Measurements from ENCODE around the gene PTGDS. TPM values are rescaled to one million over a fixed set of nuclear protein-coding genes. Genes with fewer than 3 reads are reported as not detected.

The PTGDS gene
- 1 to 10 TPM; 1.3 to 3.3 TPM for total RNA-seq

GRCh38 chr9:136977223-136977622, at the start of gene PTGDS:
Gene PTGDS, plus strand, starts transcription at chr9:136977504. Its CDS starts 75 bp downstream, at chr9:136977579.
- H3K4me3 Mint-ChIP-seq: no peak within 1 kb of the TSS
- ATAC-seq (ENCODE audit: low read depth) (no peak), DNase-seq (no peak)
- POLR2A ChIA-PET: interaction anchor here (3.7 kb wide), 1 partner anchor 15 kb away, joined by 19 read pairs; the partner anchor contains the start of gene PAXX
- H3K27me3 Mint-ChIP-seq: no peaks in the 10 kb centered on the region
- no peaks in the 10 kb centered on the region for H3K9me3 Mint-ChIP-seq
- H3K27ac Mint-ChIP-seq: no peak within 1 kb of the TSS
- H3K36me3 Mint-ChIP-seq: no peaks in the 10 kb centered on the region
- H3K4me1 Mint-ChIP-seq: peaks cover 6% of the 10 kb centered on the region

GRCh38 chr9:136928591-136928990, 48.7 kb upstream of the PTGDS start:
- H3K27me3 Mint-ChIP-seq: no peaks in the 10 kb centered on the region
- ATAC-seq (ENCODE audit: low read depth) (no peak), DNase-seq (no peak)
- no peak overlapping the region for H3K4me3 Mint-ChIP-seq
- peaks cover 33% of the 10 kb centered on the region for H3K36me3 Mint-ChIP-seq
- POLR2A ChIA-PET: interaction anchor here (0.6 kb wide), 2 partner anchors 17 to 22 kb away, joined by 3 to 4 read pairs; partner anchors contain the start of gene C8G
- no peaks in the 10 kb centered on the region for H3K9me3 Mint-ChIP-seq
- H3K4me1 Mint-ChIP-seq: no peaks in the 10 kb centered on the region
- H3K27ac Mint-ChIP-seq: no peak overlapping the region

GRCh38 chr9:136930014-136930413, 47.3 kb upstream of the PTGDS start:
- POLR2A ChIA-PET: no interaction called here
- no peak overlapping the region for H3K4me3 Mint-ChIP-seq
- no peak for ATAC-seq (ENCODE audit: low read depth)
- no peak for DNase-seq
- no peaks in the 10 kb centered on the region for H3K4me1 Mint-ChIP-seq
- H3K9me3 Mint-ChIP-seq: no peaks in the 10 kb centered on the region
- H3K27me3 Mint-ChIP-seq: no peaks in the 10 kb centered on the region
- no peak overlapping the region for H3K27ac Mint-ChIP-seq
- H3K36me3 Mint-ChIP-seq: peaks cover 33% of the 10 kb centered on the region

- ATAC-seq (ENCODE audit: low read depth): no peak
- POLR2A ChIA-PET: no interaction called here
- no peak overlapping the region for H3K27ac Mint-ChIP-seq
- H3K27me3 Mint-ChIP-seq: no peaks in the 10 kb centered on the region
- DNase-seq: no peak
- H3K4me3 Mint-ChIP-seq: no peak overlapping the region
- H3K4me1 Mint-ChIP-seq: no peaks in the 10 kb centered on the region
- peaks cover 33% of the 10 kb centered on the region for H3K36me3 Mint-ChIP-seq
- no peaks in the 10 kb centered on the region for H3K9me3 Mint-ChIP-seq
Observed at GRCh38 chr9:136931611-136932130, 45.6 kb upstream of the PTGDS start.

GRCh38 chr9:136934277-136934676, 43.0 kb upstream of the PTGDS start:
- ATAC-seq (ENCODE audit: low read depth) (no peak), DNase-seq (no peak)
- Mint-ChIP-seq H3K4me1 (peaks cover 1% of the 10 kb centered on the region), H3K36me3 (peaks cover 34% of the 10 kb centered on the region), H3K4me3 (no peak overlapping the region), H3K9me3 (no peaks in the 10 kb centered on the region), H3K27ac (no peak overlapping the region), H3K27me3 (no peaks in the 10 kb centered on the region)
- POLR2A ChIA-PET: no interaction called here

- Mint-ChIP-seq H3K4me1 (peaks cover 1% of the 10 kb centered on the region), H3K9me3 (no peaks in the 10 kb centered on the region), H3K27me3 (no peaks in the 10 kb centered on the region), H3K36me3 (peaks cover 26% of the 10 kb centered on the region), H3K4me3 (no peak overlapping the region), H3K27ac (no peak overlapping the region)
- POLR2A ChIA-PET: interaction anchor here (0.6 kb wide), 1 partner anchor 789 kb away, joined by 3 read pairs; no protein-coding TSS in a partner anchor
- ATAC-seq (ENCODE audit: low read depth) (no peak), DNase-seq (no peak)
Observed at GRCh38 chr9:136935651-136936050, 41.7 kb upstream of the PTGDS start.

GRCh38 chr9:136936645-136937170, 40.6 kb upstream of the PTGDS start:
- Mint-ChIP-seq H3K4me1 (peaks cover 1% of the 10 kb centered on the region), H3K4me3 (no peak overlapping the region), H3K27ac (peak overlapping the region; percentile 16), H3K36me3 (peaks cover 19% of the 10 kb centered on the region), H3K27me3 (no peaks in the 10 kb centered on the region), H3K9me3 (no peaks in the 10 kb centered on the region)
- POLR2A ChIA-PET: no interaction called here
- ATAC-seq (ENCODE audit: low read depth): no peak
- no peak for DNase-seq

GRCh38 chr9:136937186-136938001, 39.9 kb upstream of the PTGDS start:
- no peaks in the 10 kb centered on the region for H3K9me3 Mint-ChIP-seq
- H3K27me3 Mint-ChIP-seq: no peaks in the 10 kb centered on the region
- POLR2A ChIA-PET: no interaction called here
- peaks cover 1% of the 10 kb centered on the region for H3K4me1 Mint-ChIP-seq
- ATAC-seq (ENCODE audit: low read depth) (no peak), DNase-seq (no peak)
- H3K4me3 Mint-ChIP-seq: no peak overlapping the region
- H3K36me3 Mint-ChIP-seq: peaks cover 17% of the 10 kb centered on the region
- no peak overlapping the region for H3K27ac Mint-ChIP-seq

GRCh38 chr9:136939431-136939995, 37.8 kb upstream of the PTGDS start:
- POLR2A ChIA-PET: interaction anchor here (0.9 kb wide), 1 partner anchor 54 kb away, joined by 3 read pairs; the partner anchor contains the start of gene TRAF2
- no peak for DNase-seq
- ATAC-seq (ENCODE audit: low read depth): no peak
- H3K36me3 Mint-ChIP-seq: peaks cover 12% of the 10 kb centered on the region
- peak overlapping the region; percentile 48 for H3K27ac Mint-ChIP-seq
- peaks cover 1% of the 10 kb centered on the region for H3K4me1 Mint-ChIP-seq
- no peaks in the 10 kb centered on the region for H3K27me3 Mint-ChIP-seq
- no peak overlapping the region for H3K4me3 Mint-ChIP-seq
- no peaks in the 10 kb centered on the region for H3K9me3 Mint-ChIP-seq

GRCh38 chr9:136939996-136940525, 37.2 kb upstream of the PTGDS start:
- H3K27me3 Mint-ChIP-seq: no peaks in the 10 kb centered on the region
- no peak overlapping the region for H3K27ac Mint-ChIP-seq
- ATAC-seq (ENCODE audit: low read depth) (no peak), DNase-seq (no peak)
- no peak overlapping the region for H3K4me3 Mint-ChIP-seq
- POLR2A ChIA-PET: no interaction called here
- peaks cover 10% of the 10 kb centered on the region for H3K36me3 Mint-ChIP-seq
- H3K9me3 Mint-ChIP-seq: no peaks in the 10 kb centered on the region
- peaks cover 4% of the 10 kb centered on the region for H3K4me1 Mint-ChIP-seq

- Mint-ChIP-seq H3K27me3 (no peaks in the 10 kb centered on the region), H3K9me3 (no peaks in the 10 kb centered on the region), H3K4me1 (peaks cover 4% of the 10 kb centered on the region), H3K36me3 (peaks cover 10% of the 10 kb centered on the region), H3K4me3 (no peak overlapping the region), H3K27ac (no peak overlapping the region)
- POLR2A ChIA-PET: interaction anchor here (1.1 kb wide), 1 partner anchor 133 kb away, joined by 3 read pairs; the partner anchor contains the start of gene RABL6
- DNase-seq (no peak), ATAC-seq (ENCODE audit: low read depth) (no peak)
Observed at GRCh38 chr9:136940526-136941230, 36.6 kb upstream of the PTGDS start.

- no peaks in the 10 kb centered on the region for H3K9me3 Mint-ChIP-seq
- DNase-seq: no peak
- no peaks in the 10 kb centered on the region for H3K27me3 Mint-ChIP-seq
- no peak overlapping the region for H3K4me3 Mint-ChIP-seq
- ATAC-seq (ENCODE audit: low read depth): no peak
- H3K36me3 Mint-ChIP-seq: peaks cover 10% of the 10 kb centered on the region
- no peak overlapping the region for H3K27ac Mint-ChIP-seq
- POLR2A ChIA-PET: interaction anchor here (1.1 kb wide), 1 partner anchor 134 kb away, joined by 3 read pairs; the partner anchor contains the start of gene RABL6
- H3K4me1 Mint-ChIP-seq: peaks cover 4% of the 10 kb centered on the region
Observed at GRCh38 chr9:136941231-136942111, 35.8 kb upstream of the PTGDS start.
